Hepatocyte (in vitro differentiated cells): Measurements from ENCODE around the gene MRGPRE.

Source experiments
- EZH2 ChIP-seq: fragments of 200-600 bp; sonication (generic); IDR thresholded peaks from 2 replicates; pipeline ENCODE4 v1.6.1; 2016; ENCODE audit warnings: antibody characterized with exemption, mild to moderate bottlenecking, borderline replicate concordance
- EZH2phosphoT487 ChIP-seq: fragments of 200-600 bp; sonication (generic); IDR thresholded peaks from one replicate; pipeline ENCODE4 v1.6.1; 2018; ENCODE audit warnings: antibody characterized with exemption, mild to moderate bottlenecking, low read depth, moderate library complexity; ENCODE audit not compliant: unreplicated experiment, severe bottlenecking
- TF ChIP-seq, protein P1 (sequence below): fragments of 200-600 bp; sonication (generic); IDR thresholded peaks from 2 replicates; pipeline ENCODE4 v1.5.1; 2016; ENCODE audit warnings: antibody characterized with exemption, mild to moderate bottlenecking; ENCODE audit not compliant: poor library complexity

DNA sequence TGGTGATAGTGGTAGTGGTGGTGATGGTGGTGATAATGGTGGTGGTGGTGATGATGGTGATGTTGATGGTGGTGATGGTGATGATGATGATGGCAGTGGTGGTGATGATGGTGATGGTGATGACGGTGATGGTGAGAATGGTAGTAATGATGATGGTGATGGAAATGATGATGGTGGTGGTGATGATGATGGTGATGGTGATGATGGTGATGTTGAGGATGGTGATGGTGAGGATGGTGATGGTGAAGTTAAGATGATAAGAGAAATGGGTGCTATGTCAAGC, 25.4 kb downstream of the MRGPRE start:
- TF ChIP-seq, protein P1, sequence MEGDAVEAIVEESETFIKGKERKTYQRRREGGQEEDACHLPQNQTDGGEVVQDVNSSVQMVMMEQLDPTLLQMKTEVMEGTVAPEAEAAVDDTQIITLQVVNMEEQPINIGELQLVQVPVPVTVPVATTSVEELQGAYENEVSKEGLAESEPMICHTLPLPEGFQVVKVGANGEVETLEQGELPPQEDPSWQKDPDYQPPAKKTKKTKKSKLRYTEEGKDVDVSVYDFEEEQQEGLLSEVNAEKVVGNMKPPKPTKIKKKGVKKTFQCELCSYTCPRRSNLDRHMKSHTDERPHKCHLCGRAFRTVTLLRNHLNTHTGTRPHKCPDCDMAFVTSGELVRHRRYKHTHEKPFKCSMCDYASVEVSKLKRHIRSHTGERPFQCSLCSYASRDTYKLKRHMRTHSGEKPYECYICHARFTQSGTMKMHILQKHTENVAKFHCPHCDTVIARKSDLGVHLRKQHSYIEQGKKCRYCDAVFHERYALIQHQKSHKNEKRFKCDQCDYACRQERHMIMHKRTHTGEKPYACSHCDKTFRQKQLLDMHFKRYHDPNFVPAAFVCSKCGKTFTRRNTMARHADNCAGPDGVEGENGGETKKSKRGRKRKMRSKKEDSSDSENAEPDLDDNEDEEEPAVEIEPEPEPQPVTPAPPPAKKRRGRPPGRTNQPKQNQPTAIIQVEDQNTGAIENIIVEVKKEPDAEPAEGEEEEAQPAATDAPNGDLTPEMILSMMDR: no peak
- no peak for TF ChIP-seq EZH2phosphoT487
- TF ChIP-seq EZH2: no peak
